Prostate gland (tissue), 2 donors: ENCODE measurements around the gene SCAF11.

Source experiments
- POLR2A ChIP-seq: fragments of 450-650 bp; IDR thresholded peaks from one replicate; pipeline ENCODE4 v1.6.1; 2016; ENCODE audit warnings: antibody characterized with exemption, mild to moderate bottlenecking
- POLR2AphosphoS5 ChIP-seq: sonication (generic); formaldehyde crosslinking; IDR thresholded peaks from one replicate; pipeline ENCODE4 v1.6.1; 2017; ENCODE audit warnings: antibody characterized with exemption
- TF ChIP-seq, protein P1 (sequence below), 4 experiments: fragments of 200-600 bp in 2 of 4; fragments of 450-650 bp in 2 of 4; sonication (generic) in 2 of 4; IDR thresholded peaks; 1 replicate in 3 of 4; 2 replicates in 1 of 4; pipeline ENCODE4 v1.5.1; 2016 to 2019; ENCODE audit warnings: antibody characterized with exemption in 4 of 4, mild to moderate bottlenecking in 2 of 4, moderate library complexity in 2 of 4

DNA sequence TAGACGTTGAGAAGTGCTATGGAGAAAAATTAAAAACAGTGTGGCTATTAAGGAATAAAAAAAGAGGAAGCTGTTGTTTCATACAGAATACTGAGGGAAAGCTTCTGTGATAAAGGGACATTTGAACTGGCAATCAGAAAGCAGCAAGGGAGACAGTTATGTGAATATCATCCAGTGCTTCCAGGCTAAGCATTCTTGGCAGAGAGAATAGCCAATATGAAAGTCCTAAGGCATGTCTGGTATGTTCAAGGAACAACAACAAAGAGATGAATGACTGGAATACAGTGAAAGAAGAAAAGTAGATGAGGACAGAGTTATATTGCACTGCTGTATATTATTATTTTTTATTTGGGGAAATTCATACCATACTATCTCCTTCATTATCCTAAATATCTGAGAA lies 23.9 kb downstream of the SCAF11 start:
- TF ChIP-seq, protein P1, sequence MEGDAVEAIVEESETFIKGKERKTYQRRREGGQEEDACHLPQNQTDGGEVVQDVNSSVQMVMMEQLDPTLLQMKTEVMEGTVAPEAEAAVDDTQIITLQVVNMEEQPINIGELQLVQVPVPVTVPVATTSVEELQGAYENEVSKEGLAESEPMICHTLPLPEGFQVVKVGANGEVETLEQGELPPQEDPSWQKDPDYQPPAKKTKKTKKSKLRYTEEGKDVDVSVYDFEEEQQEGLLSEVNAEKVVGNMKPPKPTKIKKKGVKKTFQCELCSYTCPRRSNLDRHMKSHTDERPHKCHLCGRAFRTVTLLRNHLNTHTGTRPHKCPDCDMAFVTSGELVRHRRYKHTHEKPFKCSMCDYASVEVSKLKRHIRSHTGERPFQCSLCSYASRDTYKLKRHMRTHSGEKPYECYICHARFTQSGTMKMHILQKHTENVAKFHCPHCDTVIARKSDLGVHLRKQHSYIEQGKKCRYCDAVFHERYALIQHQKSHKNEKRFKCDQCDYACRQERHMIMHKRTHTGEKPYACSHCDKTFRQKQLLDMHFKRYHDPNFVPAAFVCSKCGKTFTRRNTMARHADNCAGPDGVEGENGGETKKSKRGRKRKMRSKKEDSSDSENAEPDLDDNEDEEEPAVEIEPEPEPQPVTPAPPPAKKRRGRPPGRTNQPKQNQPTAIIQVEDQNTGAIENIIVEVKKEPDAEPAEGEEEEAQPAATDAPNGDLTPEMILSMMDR (IDR thresholded peaks at IDR 0.05), result no peak
- TF ChIP-seq POLR2A (no peak), POLR2AphosphoS5 (no peak)
